ENCODE results near the gene FRK.

DNA sequence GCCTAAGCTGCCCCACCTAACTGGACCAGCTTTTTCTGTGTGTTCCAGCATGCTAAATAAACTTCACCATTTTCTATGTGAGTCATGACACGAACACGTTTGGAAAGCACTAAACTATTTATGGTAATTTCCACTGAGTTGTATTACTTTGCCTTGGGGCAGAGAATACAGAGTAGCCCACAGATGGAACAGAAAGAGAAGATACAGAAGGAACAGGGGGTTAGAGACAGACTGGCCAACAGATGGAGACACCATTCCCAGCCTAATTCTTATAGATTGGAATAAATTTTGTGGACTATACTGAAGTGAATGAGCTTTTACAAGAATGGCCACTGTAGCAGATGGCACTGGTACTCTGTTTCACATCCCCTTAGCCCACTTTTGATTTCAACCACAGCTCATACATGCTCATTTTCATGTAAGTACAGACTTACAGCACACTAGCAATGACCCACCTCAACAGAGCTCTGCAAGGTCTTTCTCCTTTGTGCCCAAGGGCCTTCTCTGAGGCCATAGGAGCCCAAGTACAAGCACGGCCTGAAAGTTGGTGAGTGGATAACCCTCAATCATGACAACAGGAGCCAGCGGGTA is 26.8 kb upstream of the FRK start:
- TF ChIP-seq EP300 (IDR thresholded peaks at IDR 0.05) (no peak), POLR2AphosphoS5 (IDR thresholded peaks at IDR 0.05) (no peak), POLR2A (IDR thresholded peaks at IDR 0.05) (no peak)
- TF ChIP-seq, protein P1, sequence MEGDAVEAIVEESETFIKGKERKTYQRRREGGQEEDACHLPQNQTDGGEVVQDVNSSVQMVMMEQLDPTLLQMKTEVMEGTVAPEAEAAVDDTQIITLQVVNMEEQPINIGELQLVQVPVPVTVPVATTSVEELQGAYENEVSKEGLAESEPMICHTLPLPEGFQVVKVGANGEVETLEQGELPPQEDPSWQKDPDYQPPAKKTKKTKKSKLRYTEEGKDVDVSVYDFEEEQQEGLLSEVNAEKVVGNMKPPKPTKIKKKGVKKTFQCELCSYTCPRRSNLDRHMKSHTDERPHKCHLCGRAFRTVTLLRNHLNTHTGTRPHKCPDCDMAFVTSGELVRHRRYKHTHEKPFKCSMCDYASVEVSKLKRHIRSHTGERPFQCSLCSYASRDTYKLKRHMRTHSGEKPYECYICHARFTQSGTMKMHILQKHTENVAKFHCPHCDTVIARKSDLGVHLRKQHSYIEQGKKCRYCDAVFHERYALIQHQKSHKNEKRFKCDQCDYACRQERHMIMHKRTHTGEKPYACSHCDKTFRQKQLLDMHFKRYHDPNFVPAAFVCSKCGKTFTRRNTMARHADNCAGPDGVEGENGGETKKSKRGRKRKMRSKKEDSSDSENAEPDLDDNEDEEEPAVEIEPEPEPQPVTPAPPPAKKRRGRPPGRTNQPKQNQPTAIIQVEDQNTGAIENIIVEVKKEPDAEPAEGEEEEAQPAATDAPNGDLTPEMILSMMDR (IDR thresholded peaks at IDR 0.05): no peak

All from stomach (tissue), 4 donors.